ENCODE results near the gene BARX2.

The BARX2 gene

DNA sequence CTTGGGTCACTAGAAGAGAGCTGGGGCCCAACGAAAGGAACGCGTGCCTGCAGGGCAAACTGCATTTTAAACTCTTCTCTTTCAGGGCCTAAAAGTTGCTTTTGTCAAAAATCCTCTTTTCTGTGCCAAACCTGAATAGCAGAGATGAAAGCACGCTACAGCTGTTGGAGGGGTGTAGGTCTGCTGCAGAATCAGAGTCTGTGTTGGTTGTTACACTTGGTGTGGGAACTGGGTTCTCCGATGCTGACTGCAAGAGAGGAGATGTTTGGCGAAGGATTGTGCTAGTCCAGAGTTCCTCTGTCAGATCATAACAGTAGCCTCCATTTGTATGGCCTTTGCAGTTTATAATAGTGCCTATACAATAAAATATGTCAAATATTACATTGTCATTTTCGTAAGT lies 41.8 kb downstream of the BARX2 start:
- Histone ChIP-seq H3K23ac (ENCODE audit: low read length) (no peak overlapping the region), H3K14ac (ENCODE audit: low read length) (no peak overlapping the region), H3K9me3 (ENCODE audit: insufficient read depth, low read depth, low read length) (no peaks in the 10 kb centered on the region), H2BK120ac (ENCODE audit: insufficient read depth, low read length, poor library complexity) (no peak overlapping the region), H3K9ac (ENCODE audit: low read length) (no peak overlapping the region), H3K36me3 (ENCODE audit: control insufficient read depth in 1 of 2, insufficient read depth in 2 of 2, low read length in 2 of 2) (no peaks in the 10 kb centered on the region), H3K4ac (ENCODE audit: low read depth, low read length) (no peak overlapping the region), H2AFZ (ENCODE audit: insufficient read depth, low read length, poor library complexity) (no peak overlapping the region), H2BK5ac (ENCODE audit: low read depth, low read length, poor library complexity) (no peak overlapping the region), H3K4me3 (ENCODE audit: low read depth, low read length) (no peak overlapping the region), H3K79me2 (ENCODE audit: control insufficient read depth, insufficient read depth, low read length, poor library complexity) (no peaks in the 10 kb centered on the region), H3K4me2 (ENCODE audit: low read length) (no peak overlapping the region), H2BK12ac (ENCODE audit: low read length) (peak overlapping the region; percentile 30), H3K27ac (ENCODE audit: low read depth, low read length) (no peak overlapping the region), H4K12ac (ENCODE audit: low read depth, low read length) (no peak overlapping the region), H3K18ac (ENCODE audit: low read length) (no peak overlapping the region), H3K4me1 (ENCODE audit: control insufficient read depth in 1 of 2, insufficient read depth in 2 of 2, low read length in 2 of 2) (peaks cover 0 to 3% of the 10 kb centered on the region in 2 experiments), H3K79me1 (ENCODE audit: low read length) (no peaks in the 10 kb centered on the region), H3K27me3 (ENCODE audit: insufficient read depth, low read length) (no peaks in the 10 kb centered on the region), H4K8ac (ENCODE audit: low read depth, low read length) (no peak overlapping the region), H2AK5ac (ENCODE audit: low read length) (no peak overlapping the region), H4K91ac (ENCODE audit: low read depth, low read length) (no peak overlapping the region)
- WGBS (ENCODE audit: extremely low coverage, insufficient coverage, insufficient read length), result no CpG with 5 or more reads among the region's 7 CpGs
- no peak for DNase-seq

DNA sequence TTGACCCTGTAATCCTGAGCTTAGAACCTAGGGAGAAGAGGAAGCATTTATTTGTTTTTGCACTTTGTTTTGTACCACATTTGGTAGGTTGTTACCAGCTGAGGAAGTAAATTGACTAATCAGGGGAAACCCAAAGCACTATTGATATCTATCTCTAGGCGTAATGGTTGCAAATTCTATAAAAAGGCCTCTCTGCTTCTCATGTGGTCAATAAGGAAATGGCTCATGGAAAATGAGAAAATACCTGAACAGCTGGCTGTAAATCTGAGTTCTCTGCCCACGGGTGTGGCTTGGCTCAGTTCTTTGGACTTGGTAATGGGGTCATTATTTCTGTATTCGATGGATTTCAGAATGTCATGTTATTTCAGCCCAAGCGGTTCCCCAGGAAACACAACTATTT lies 42.4 kb downstream of the BARX2 start:
- no peak overlapping the region for H4K8ac ChIP-seq (ENCODE audit: low read depth, low read length)
- H3K4ac ChIP-seq (ENCODE audit: low read depth, low read length), result no peak overlapping the region
- H3K79me1 ChIP-seq (ENCODE audit: low read length), result no peaks in the 10 kb centered on the region
- no peak overlapping the region for H3K9ac ChIP-seq (ENCODE audit: low read length)
- no peak overlapping the region for H4K12ac ChIP-seq (ENCODE audit: low read depth, low read length)
- H2BK5ac ChIP-seq (ENCODE audit: low read depth, low read length, poor library complexity), result no peak overlapping the region
- no peaks in the 10 kb centered on the region for H3K27me3 ChIP-seq (ENCODE audit: insufficient read depth, low read length)
- H2BK12ac ChIP-seq (ENCODE audit: low read length), result no peak overlapping the region
- no peak for DNase-seq
- no peaks in the 10 kb centered on the region for H3K36me3 ChIP-seq (ENCODE audit: control insufficient read depth in 1 of 2, insufficient read depth in 2 of 2, low read length in 2 of 2)
- WGBS (ENCODE audit: extremely low coverage, insufficient coverage, insufficient read length), result no CpG with 5 or more reads among the region's 4 CpGs
- H3K4me2 ChIP-seq (ENCODE audit: low read length), result no peak overlapping the region
- no peaks in the 10 kb centered on the region for H3K9me3 ChIP-seq (ENCODE audit: insufficient read depth, low read depth, low read length)
- no peak overlapping the region for H2AK5ac ChIP-seq (ENCODE audit: low read length)
- H3K4me3 ChIP-seq (ENCODE audit: low read depth, low read length), result no peak overlapping the region
- no peak overlapping the region for H3K14ac ChIP-seq (ENCODE audit: low read length)
- H3K79me2 ChIP-seq (ENCODE audit: control insufficient read depth, insufficient read depth, low read length, poor library complexity), result no peaks in the 10 kb centered on the region
- H3K18ac ChIP-seq (ENCODE audit: low read length), result no peak overlapping the region
- H4K91ac ChIP-seq (ENCODE audit: low read depth, low read length), result no peak overlapping the region
- H3K27ac ChIP-seq (ENCODE audit: low read depth, low read length), result no peak overlapping the region
- no peak overlapping the region for H2AFZ ChIP-seq (ENCODE audit: insufficient read depth, low read length, poor library complexity)
- no peak overlapping the region for H3K23ac ChIP-seq (ENCODE audit: low read length)
- H2BK120ac ChIP-seq (ENCODE audit: insufficient read depth, low read length, poor library complexity), result no peak overlapping the region
- H3K4me1 ChIP-seq (ENCODE audit: control insufficient read depth in 1 of 2, insufficient read depth in 2 of 2, low read length in 2 of 2), result peaks cover 0 to 3% of the 10 kb centered on the region in 2 experiments

DNA sequence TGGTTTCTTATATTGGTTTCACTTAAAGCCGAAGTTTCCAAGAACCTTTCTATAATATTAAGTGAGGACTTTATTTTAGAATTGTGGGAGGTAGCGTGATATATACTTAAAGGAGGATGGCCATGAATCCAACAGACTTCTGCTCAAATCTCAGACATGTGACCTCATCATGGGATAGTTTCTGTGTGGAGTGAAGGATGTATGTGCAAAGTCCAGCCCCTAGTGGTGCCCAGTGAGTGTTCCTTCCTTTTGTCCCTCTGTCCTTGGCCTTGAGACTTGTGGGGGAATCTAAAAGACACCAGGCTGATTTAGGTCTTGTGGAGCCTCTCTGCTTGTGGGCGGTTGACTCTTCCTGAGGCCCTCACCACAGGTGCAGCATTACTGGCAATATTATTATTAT lies 43.7 kb downstream of the BARX2 start:
- Histone ChIP-seq H4K91ac (ENCODE audit: low read depth, low read length) (no peak overlapping the region), H3K4me2 (ENCODE audit: low read length) (no peak overlapping the region), H3K18ac (ENCODE audit: low read length) (no peak overlapping the region), H2BK12ac (ENCODE audit: low read length) (no peak overlapping the region), H4K12ac (ENCODE audit: low read depth, low read length) (no peak overlapping the region), H3K79me1 (ENCODE audit: low read length) (no peaks in the 10 kb centered on the region), H3K4me3 (ENCODE audit: low read depth, low read length) (no peak overlapping the region), H3K9me3 (ENCODE audit: insufficient read depth, low read depth, low read length) (no peaks in the 10 kb centered on the region), H2AK5ac (ENCODE audit: low read length) (no peak overlapping the region), H2AFZ (ENCODE audit: insufficient read depth, low read length, poor library complexity) (no peak overlapping the region), H4K8ac (ENCODE audit: low read depth, low read length) (no peak overlapping the region), H3K27me3 (ENCODE audit: insufficient read depth, low read length) (no peaks in the 10 kb centered on the region), H3K23ac (ENCODE audit: low read length) (no peak overlapping the region), H3K36me3 (ENCODE audit: control insufficient read depth in 1 of 2, insufficient read depth in 2 of 2, low read length in 2 of 2) (no peaks in the 10 kb centered on the region), H2BK5ac (ENCODE audit: low read depth, low read length, poor library complexity) (no peak overlapping the region), H3K4ac (ENCODE audit: low read depth, low read length) (no peak overlapping the region), H3K9ac (ENCODE audit: low read length) (no peak overlapping the region), H3K14ac (ENCODE audit: low read length) (no peak overlapping the region), H3K27ac (ENCODE audit: low read depth, low read length) (no peak overlapping the region), H3K79me2 (ENCODE audit: control insufficient read depth, insufficient read depth, low read length, poor library complexity) (no peaks in the 10 kb centered on the region), H2BK120ac (ENCODE audit: insufficient read depth, low read length, poor library complexity) (no peak overlapping the region), H3K4me1 (ENCODE audit: control insufficient read depth in 1 of 2, insufficient read depth in 2 of 2, low read length in 2 of 2) (peaks cover 0 to 6% of the 10 kb centered on the region in 2 experiments)
- WGBS (ENCODE audit: extremely low coverage, insufficient coverage, insufficient read length), result no CpG with 5 or more reads among the region's 3 CpGs
- no peak for DNase-seq

DNA sequence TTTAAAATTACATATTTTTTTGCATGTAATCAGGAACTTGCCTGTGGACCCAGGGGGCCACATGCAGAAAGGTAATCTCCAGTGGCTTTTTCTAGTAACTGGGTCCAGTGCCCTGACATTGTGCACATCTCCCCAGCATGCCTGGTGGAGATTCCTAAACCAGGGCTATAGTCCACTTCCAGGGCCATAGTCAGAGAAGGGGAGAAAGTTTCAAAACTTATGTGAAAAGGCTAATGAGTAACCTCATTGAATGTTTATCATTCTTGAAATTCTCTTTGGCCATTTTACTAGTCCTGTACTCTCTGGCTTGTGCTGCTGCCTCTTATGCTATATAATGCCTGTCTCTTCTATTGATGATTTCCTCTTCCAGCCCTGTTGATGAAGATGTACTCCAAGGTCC lies 47.8 kb downstream of the BARX2 start:
- no peak overlapping the region for H3K14ac ChIP-seq (ENCODE audit: low read length)

More for the DNA sequence above, 47.8 kb downstream of the BARX2 start:
- Histone ChIP-seq H4K91ac (ENCODE audit: low read depth, low read length) (no peak overlapping the region), H2BK12ac (ENCODE audit: low read length) (no peak overlapping the region), H3K4me1 (ENCODE audit: control insufficient read depth in 1 of 2, insufficient read depth in 2 of 2, low read length in 2 of 2) (peaks cover 9 to 17% of the 10 kb centered on the region in 2 experiments), H4K8ac (ENCODE audit: low read depth, low read length) (no peak overlapping the region), H3K4me2 (ENCODE audit: low read length) (no peak overlapping the region), H3K9ac (ENCODE audit: low read length) (no peak overlapping the region), H2AFZ (ENCODE audit: insufficient read depth, low read length, poor library complexity) (no peak overlapping the region), H2AK5ac (ENCODE audit: low read length) (no peak overlapping the region), H2BK5ac (ENCODE audit: low read depth, low read length, poor library complexity) (no peak overlapping the region), H2BK120ac (ENCODE audit: insufficient read depth, low read length, poor library complexity) (no peak overlapping the region), H3K4me3 (ENCODE audit: low read depth, low read length) (no peak overlapping the region), H3K36me3 (ENCODE audit: control insufficient read depth in 1 of 2, insufficient read depth in 2 of 2, low read length in 2 of 2) (no peaks in the 10 kb centered on the region), H3K79me2 (ENCODE audit: control insufficient read depth, insufficient read depth, low read length, poor library complexity) (no peaks in the 10 kb centered on the region), H3K18ac (ENCODE audit: low read length) (no peak overlapping the region), H3K23ac (ENCODE audit: low read length) (no peak overlapping the region), H3K4ac (ENCODE audit: low read depth, low read length) (no peak overlapping the region), H3K9me3 (ENCODE audit: insufficient read depth, low read depth, low read length) (no peaks in the 10 kb centered on the region), H3K27me3 (ENCODE audit: insufficient read depth, low read length) (no peaks in the 10 kb centered on the region), H4K12ac (ENCODE audit: low read depth, low read length) (no peak overlapping the region), H3K27ac (ENCODE audit: low read depth, low read length) (no peak overlapping the region), H3K79me1 (ENCODE audit: low read length) (peaks cover 1% of the 10 kb centered on the region)
- DNase-seq, result peak; percentile 45 to 82
